Amygdala (tissue), 56 donors: Measurements from ENCODE around the gene GSG1L.
"Not testable (repeated sequence)": the region's sequence is repeated elsewhere in the genome, so short reads cannot be mapped to it uniquely, and the experiment has no call there.

Source experiments
- DNase-seq, 56 donors: peaks; one replicate each; lab custom pipeline; 2025; lab: John Stamatoyannopoulos, UW

GSG1L gene

GRCh38 chr16:27961296-27961620 is 102.3 kb downstream of the GSG1L start:
- DNase-seq, result no peak

GRCh38 chr16:27960619-27961295 is 102.8 kb downstream of the GSG1L start:
- peak in 1 of 56 donors; percentile 4 for DNase-seq

- no peak for DNase-seq
These were observed 103.6 kb downstream of the GSG1L start for GRCh38 chr16:27959914-27960313.

- no peak for DNase-seq
These were observed 109.3 kb downstream of the GSG1L start for GRCh38 chr16:27954191-27954590.

GRCh38 chr16:27952811-27953210 is 110.7 kb downstream of the GSG1L start:
- no peak for DNase-seq

GRCh38 chr16:27951489-27952120 is 111.9 kb downstream of the GSG1L start:
- peak in 2 of 56 donors; percentile 1 to 4 for DNase-seq

- DNase-seq, result no peak
These were observed 113.2 kb downstream of the GSG1L start for GRCh38 chr16:27950206-27950887.

- no peak for DNase-seq
These were observed 115.8 kb downstream of the GSG1L start for GRCh38 chr16:27947696-27948095.

GRCh38 chr16:27945233-27945973 is 118.1 kb downstream of the GSG1L start:
- DNase-seq, result no peak

GRCh38 chr16:27943766-27944165 is 119.7 kb downstream of the GSG1L start:
- DNase-seq, result no peak

GRCh38 chr16:27942071-27942470 is 121.4 kb downstream of the GSG1L start:
- DNase-seq, result not testable (repeated sequence)

- no peak for DNase-seq
These were observed 128.4 kb downstream of the GSG1L start for GRCh38 chr16:27935076-27935475.

- DNase-seq, result no peak
These were observed 130.9 kb downstream of the GSG1L start for GRCh38 chr16:27932542-27933135.

- no peak for DNase-seq
These were observed 133.7 kb downstream of the GSG1L start for GRCh38 chr16:27929818-27930217.

- no peak for DNase-seq
These were observed 135.0 kb downstream of the GSG1L start for GRCh38 chr16:27928542-27928941.

- DNase-seq, result no peak
These were observed 136.1 kb downstream of the GSG1L start for GRCh38 chr16:27927266-27927901.

GRCh38 chr16:27925612-27926011 is 137.9 kb downstream of the GSG1L start:
- DNase-seq, result no peak

- no peak for DNase-seq
These were observed 138.9 kb downstream of the GSG1L start for GRCh38 chr16:27924411-27925118.

GRCh38 chr16:27923751-27924150 is 139.8 kb downstream of the GSG1L start:
- no peak for DNase-seq

GRCh38 chr16:27922433-27922832 is 141.1 kb downstream of the GSG1L start:
- DNase-seq, result no peak
